BE2C (cell line): ENCODE data around the gene RFX7.
"Not testable (repeated sequence)": the region's sequence is repeated elsewhere in the genome, so short reads cannot be mapped to it uniquely, and the experiment has no call there.

Source experiments
- DNase-seq: peaks from one replicate; pipeline ENCODE4 v3.0.0-alpha.2; 2020
- H3K27me3 ChIP-seq: fragments of 250-450 bp; sonication (Bioruptor Pico); 2 replicates; pipeline ENCODE4 v1.5.1; 2020; ENCODE audit warnings: mild to moderate bottlenecking
- H3K36me3 ChIP-seq: fragments of 250-450 bp; sonication (Bioruptor Pico); 2 replicates; pipeline ENCODE4 v1.5.1; 2020; ENCODE audit warnings: mild to moderate bottlenecking
- H3K4me1 ChIP-seq: fragments of 250-450 bp; sonication (Bioruptor Pico); 2 replicates; pipeline ENCODE4 v1.5.1; 2020
- H3K4me3 ChIP-seq: 2 replicates; pipeline ENCODE4 v1.5.1; 2011; ENCODE audit warnings: low read depth, low read length
- H3K9me3 ChIP-seq: fragments of 250-450 bp; sonication (Bioruptor Pico); 2 replicates; pipeline ENCODE4 v1.5.1; 2020
- TF ChIP-seq, protein P1 (sequence below): IDR thresholded peaks from 2 replicates; pipeline ENCODE4 v1.5.1; 2012; ENCODE audit warnings: mild to moderate bottlenecking, low read depth, low read length

RFX7 gene

DNA sequence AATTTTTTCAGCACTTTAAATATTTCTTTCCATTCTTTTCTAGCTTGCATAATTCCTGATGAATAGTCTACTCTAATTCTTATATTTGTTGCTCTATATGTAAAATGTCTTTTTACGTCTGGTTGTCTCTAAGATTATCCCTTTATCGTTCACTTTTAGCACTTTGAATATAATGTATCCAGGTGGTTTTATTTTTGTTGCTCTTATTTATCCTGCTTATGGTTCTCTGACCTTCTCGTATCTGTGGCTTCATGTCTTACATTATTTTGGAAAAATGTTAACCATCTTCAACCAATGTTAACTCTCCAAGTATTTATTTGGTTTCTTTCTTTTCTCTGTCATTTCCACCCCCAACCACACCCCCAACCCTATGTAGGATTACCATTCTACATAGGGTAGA is 30.0 kb upstream of the RFX7 start:
- H3K36me3 ChIP-seq: no peaks in the 10 kb centered on the region
- TF ChIP-seq, protein P1, sequence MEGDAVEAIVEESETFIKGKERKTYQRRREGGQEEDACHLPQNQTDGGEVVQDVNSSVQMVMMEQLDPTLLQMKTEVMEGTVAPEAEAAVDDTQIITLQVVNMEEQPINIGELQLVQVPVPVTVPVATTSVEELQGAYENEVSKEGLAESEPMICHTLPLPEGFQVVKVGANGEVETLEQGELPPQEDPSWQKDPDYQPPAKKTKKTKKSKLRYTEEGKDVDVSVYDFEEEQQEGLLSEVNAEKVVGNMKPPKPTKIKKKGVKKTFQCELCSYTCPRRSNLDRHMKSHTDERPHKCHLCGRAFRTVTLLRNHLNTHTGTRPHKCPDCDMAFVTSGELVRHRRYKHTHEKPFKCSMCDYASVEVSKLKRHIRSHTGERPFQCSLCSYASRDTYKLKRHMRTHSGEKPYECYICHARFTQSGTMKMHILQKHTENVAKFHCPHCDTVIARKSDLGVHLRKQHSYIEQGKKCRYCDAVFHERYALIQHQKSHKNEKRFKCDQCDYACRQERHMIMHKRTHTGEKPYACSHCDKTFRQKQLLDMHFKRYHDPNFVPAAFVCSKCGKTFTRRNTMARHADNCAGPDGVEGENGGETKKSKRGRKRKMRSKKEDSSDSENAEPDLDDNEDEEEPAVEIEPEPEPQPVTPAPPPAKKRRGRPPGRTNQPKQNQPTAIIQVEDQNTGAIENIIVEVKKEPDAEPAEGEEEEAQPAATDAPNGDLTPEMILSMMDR: no peak
- DNase-seq: no peak
- H3K9me3 ChIP-seq: no peaks in the 10 kb centered on the region
- no peak overlapping the region for H3K4me3 ChIP-seq
- H3K27me3 ChIP-seq: no peaks in the 10 kb centered on the region; the same call in none of the 2 replicates
- H3K4me1 ChIP-seq: no peaks in the 10 kb centered on the region

DNA sequence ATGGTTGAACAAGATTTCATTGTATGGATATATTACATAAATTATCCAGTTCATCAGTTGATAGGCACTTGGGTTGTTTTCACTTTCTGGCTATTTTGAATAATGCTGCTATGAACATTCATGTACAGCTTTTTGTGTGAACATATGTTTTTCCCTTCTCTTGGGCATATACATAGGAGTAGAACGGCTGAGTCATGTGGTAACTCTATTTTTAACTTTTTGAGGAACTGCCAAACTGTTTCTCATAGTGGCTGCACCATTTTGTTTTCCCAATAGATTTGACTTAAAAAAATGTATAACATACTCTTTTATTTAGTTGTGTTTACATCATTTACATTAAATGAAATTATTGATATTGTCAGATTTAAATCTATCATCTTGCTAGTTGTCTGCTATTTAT is 28.8 kb upstream of the RFX7 start:
- H3K27me3 ChIP-seq: no peaks in the 10 kb centered on the region; the same call in none of the 2 replicates
- TF ChIP-seq, protein P1: no peak
- DNase-seq: no peak
- H3K4me1 ChIP-seq: no peaks in the 10 kb centered on the region
- H3K36me3 ChIP-seq: no peaks in the 10 kb centered on the region
- H3K9me3 ChIP-seq: no peaks in the 10 kb centered on the region; the same call in 1 of the 2 replicates
- H3K4me3 ChIP-seq: no peak overlapping the region

DNA sequence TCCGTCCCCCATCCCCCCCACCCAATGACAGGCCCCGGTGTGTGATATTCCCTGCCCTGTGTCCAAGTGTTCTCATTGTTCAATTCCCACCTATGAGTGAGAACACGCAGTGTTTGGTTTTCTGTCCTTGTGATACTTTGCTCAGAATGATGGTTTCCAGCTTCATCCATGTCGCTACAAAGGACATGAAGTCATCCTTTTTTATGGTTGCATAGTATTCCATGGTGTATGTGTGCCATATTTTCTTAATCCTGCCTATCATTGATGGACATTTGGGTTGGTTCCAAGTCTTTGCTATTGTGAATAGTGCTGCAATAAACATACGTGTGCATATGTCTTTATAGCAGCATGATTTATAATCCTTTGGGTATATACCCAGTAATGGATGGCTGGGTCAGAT is 22.8 kb upstream of the RFX7 start:
- H3K36me3 ChIP-seq, H3K27me3 ChIP-seq, H3K4me1 ChIP-seq, H3K4me3 ChIP-seq, H3K9me3 ChIP-seq, DNase-seq: not testable (repeated sequence)

DNA sequence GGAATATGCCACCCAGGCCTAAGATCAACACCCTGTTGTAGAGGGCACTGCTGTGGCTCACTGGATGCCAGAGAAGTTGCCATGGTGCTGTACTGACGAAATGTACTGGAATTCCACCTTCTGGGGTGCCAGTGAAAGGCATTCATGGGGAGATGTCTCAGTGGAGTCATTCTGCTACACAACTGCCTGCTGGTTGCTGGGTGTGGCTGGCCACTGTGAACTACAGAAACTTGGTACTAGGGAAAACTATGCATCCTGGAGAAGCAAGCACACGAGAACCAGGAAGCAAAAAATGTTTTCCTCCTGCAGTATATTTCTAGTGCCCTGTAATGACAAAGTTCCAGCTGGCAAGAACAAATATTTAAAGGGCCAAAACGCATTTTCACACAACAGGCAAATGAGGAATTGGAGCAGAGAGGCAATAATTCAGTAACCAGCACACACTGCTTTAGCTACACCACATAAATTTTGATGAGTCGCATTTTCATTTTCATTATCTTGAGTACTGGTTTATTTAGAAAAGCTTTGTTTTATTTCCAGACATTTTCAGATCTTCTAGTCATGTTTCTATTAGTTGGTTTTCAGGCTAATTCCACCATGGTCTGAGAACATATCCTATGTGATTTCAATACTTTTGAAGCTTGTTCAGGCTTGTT is 18.3 kb upstream of the RFX7 start:
- H3K9me3 ChIP-seq: no peaks in the 10 kb centered on the region
- no peaks in the 10 kb centered on the region for H3K36me3 ChIP-seq
- TF ChIP-seq, protein P1: no peak
- H3K4me3 ChIP-seq: no peak overlapping the region
- no peaks in the 10 kb centered on the region for H3K27me3 ChIP-seq
- no peaks in the 10 kb centered on the region for H3K4me1 ChIP-seq
- DNase-seq: no peak

DNA sequence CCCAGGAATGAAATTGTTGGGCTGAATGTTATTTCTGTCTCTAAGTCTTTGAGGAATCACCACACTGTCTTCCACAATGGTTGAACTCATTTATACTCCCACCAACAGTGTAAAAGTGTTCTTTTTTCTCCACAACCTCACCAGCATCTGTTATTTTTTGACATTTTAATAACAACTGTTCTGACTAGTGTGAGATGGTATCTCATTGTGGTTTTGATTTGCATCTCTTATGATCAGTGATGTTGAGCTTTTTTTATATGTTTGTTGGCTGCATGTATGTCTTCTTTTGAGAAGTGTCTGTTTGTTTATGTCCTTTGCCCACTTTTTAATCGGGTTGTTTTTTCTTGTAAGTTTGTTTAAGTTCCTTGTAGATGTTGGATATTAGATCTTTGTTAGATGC is 13.6 kb upstream of the RFX7 start:
- not testable (repeated sequence) for DNase-seq, H3K36me3 ChIP-seq, H3K4me3 ChIP-seq, H3K4me1 ChIP-seq, H3K27me3 ChIP-seq, H3K9me3 ChIP-seq

DNA sequence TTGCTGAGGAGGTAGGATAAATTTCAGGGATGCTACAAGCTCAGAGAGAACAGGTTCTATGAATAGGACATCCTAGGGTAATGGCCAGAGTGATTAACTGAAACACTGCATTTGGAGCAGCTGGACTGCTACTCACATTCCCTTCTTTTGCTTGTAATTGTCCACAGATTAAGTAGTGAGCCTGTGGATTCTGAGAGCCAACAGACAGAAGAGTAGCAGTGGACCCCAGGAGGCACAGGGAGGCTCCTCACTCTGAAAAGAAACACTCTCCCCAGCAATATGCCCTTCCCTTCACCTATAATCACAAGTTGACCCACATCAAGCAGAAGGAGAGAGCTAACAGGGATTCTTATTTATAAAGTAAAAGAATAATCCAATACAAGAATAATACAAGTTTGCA is 10.6 kb upstream of the RFX7 start:
- DNase-seq: no peak
- Histone ChIP-seq H3K4me3 (no peak overlapping the region), H3K9me3 (no peaks in the 10 kb centered on the region), H3K27me3 (no peaks in the 10 kb centered on the region), H3K4me1 (0 out of 2 replicates have a peak, but pooled peaks cover 5% of the 10 kb centered on the region), H3K36me3 (no peaks in the 10 kb centered on the region)
- TF ChIP-seq, protein P1: no peak

DNA sequence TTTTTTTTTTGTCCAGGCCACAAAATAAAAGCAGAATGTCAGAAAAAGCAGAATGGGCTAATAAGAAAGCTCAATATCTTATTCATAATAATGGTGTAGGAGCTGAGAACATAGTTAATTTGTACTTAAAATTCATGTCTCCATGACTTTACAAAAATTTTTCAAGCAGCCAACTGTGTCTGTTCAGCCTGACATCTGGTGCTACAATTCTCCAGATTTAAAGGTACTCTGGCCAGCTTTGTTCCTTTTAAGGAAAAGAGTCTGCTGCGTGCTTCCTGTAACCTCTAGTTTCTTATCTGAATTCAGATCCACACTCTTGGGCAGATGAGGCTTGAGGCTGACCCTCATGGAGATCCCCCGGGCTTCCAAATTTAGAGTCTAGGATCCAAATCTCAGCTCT is 8.7 kb upstream of the RFX7 start:
- no peaks in the 10 kb centered on the region for H3K36me3 ChIP-seq
- no peak for DNase-seq
- TF ChIP-seq, protein P1: no peak
- H3K27me3 ChIP-seq: no peaks in the 10 kb centered on the region
- 0 out of 2 replicates have a peak, but pooled peaks cover 5% of the 10 kb centered on the region for H3K4me1 ChIP-seq
- no peaks in the 10 kb centered on the region for H3K9me3 ChIP-seq
- no peak overlapping the region for H3K4me3 ChIP-seq
